Activated CD8-positive, alpha-beta memory T cell treated with anti-CD3 and anti-CD28 coated beads for 4 hours (primary cell): ENCODE results near the gene DEGS2.

Source experiments
- DNase-seq, 2 donors: peaks; one replicate each; pipeline ENCODE4 v3.0.0-alpha.2; 2020; ENCODE audit warnings: low read depth in 2 of 2

The DEGS2 gene

DNA sequence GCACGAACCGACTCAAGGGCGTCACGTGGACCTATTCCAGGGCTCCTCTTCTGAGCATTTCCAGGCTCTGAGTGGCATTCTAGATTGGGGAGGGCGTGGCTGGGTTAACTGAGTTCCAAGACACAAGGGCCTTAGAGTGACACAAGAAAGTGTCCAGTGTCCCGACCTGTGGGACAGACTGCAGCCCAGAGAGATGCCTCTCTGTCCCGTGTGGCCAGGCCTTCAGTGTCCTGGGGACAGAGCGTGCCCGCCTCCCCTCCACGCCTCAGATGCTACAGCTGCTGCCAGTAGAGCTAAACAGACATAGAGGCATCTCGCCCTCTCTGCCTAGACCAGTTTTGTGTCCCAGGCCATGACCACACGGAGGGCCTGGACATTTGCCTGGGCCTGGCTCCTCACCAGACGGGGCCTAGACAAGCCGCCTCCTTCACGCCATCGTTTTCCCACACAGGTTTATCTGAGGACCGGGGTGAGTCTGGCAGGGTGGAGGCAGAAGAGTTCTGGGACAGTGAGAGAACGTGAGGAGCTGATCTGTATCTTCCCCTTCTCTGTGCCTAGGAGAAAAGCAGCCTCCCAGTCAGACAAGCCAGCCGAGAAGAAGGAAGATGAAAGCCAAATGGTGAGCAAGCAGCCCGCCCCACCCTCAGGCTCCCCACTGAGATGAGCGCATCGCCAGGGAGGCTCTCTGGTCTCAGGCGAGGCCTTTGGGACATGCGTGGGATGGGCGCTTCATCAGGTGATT, 27.1 kb downstream of the DEGS2 start:
- no peak for DNase-seq

DNA sequence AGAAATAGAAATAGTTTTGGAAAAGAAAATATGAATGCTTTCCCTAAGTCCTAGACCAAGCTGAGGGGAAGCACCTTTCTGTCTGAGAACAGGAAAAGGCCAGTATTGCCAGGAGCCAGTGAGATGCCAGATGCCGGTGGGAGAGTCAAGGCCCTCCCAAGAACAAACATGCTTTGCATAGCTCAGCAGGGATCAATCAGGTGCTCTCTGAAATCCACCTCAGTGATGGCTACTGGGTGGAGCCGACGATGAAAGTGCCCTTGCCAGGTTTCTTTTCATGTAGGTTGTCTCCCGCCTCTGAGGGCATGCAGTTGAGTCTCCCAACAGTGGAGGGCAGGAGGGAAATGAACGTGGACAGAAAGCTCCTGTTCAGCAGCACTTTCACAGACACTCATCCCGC, 28.3 kb downstream of the DEGS2 start:
- no peak for DNase-seq

DNA sequence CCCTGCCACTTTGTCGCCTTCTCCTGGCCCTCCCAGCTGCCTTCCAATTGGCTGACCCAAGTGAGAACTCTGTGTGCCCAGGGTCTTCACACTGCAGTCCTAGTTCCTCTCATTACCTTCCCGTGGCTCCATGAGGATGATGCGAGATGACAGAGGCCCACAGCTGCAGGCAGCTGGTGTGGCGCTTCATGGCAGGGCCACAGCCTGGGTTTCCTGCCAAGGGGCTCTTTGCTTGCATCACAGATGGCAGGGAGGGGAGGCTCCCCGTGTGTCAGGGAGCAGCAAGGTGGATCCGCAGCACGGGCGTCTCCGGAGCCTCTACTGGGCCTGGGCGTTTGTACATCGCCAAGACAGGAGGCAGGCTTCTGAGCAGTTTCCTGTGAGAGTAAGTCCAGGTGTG, 28.9 kb downstream of the DEGS2 start:
- no peak for DNase-seq

DNA sequence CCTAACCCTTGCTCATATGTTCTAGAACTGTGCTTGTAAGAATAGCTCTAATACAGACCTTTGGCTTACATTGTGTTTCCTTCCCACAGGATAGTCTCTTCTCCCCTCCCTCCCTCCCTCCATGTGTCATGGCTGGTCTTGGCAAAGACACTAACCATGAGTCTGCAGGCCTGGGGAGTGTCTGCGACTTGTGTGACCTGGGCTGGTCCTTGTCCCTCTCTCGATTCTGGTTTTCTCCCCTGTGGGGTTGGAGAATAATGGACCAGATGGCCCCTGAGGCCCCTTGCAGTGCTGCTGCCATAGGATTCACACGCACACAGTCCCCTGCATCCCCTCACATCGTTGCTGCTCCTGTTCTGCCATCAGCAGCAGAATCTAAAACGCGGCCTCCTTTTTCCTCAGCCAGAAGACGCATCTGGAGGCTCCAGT, 30.3 kb downstream of the DEGS2 start:
- DNase-seq = no peak

DNA sequence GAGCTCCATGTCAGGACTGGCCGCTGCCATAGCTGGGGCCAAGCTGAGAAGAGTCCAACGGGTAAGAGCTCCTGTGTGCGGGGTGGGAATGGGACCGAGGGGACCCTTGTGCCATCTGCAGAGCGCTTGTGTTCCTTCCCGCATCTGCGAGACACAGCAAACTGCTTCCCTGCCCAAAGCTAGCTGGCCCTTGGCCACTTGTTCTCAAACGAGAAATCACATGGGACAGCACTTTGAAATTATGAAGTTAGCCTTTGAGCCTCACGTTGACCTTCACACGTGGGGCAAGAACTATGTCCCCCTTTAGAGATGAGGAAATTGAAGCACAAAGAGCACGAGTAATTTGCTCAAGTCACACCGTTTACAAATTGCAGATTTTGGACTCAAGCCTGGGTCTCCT, 30.8 kb downstream of the DEGS2 start:
- no peak for DNase-seq

DNA sequence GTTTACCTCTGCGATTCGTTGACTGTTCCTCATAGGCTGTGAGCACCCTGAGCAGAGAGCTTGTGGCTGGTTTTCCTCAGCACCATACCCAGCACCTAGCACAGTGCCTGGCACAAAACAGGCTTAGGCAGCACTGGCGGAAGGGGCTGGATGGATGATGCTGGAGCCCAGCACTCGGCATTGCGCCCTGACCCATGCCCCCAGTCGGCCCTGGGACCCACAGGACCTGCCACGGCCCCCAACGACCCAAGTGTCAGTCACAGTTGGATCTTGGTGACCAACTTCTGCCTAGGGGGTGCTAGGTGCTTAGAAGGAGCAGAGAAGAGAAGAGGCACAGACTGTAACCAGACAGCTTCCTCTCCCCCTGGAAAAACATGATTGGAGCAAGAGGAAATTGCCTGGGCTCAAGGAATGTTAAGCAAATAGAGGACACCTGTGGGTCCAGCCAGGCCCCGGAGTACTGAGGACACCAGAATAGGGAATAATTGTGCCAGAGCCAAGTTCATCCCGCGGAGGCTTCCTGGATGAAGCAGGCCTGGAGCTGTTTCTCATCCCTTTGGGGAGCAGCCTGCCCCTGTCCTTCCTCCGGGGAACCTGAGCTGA, 31.5 kb downstream of the DEGS2 start:
- DNase-seq = no peak

DNA sequence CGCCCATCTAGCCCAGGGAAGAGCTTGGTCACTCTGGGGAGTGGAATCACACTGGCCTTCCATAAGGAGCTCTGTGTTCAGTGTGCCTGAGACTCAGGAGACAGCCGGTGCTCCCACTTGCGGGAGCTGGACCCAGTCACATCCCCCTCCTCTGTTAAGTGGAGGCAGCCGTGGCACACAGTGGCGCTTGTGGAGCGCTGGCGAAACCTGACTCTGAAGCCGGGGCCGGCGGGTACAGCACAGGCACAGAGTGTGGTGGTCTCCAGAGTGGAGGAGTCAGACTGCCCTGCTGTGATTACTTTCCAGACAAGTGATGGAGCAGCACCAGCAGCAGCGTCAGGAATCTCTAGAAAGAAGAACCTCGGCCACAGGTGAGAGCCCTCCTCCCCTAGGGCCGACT, 33.0 kb downstream of the DEGS2 start:
- no peak for DNase-seq

DNA sequence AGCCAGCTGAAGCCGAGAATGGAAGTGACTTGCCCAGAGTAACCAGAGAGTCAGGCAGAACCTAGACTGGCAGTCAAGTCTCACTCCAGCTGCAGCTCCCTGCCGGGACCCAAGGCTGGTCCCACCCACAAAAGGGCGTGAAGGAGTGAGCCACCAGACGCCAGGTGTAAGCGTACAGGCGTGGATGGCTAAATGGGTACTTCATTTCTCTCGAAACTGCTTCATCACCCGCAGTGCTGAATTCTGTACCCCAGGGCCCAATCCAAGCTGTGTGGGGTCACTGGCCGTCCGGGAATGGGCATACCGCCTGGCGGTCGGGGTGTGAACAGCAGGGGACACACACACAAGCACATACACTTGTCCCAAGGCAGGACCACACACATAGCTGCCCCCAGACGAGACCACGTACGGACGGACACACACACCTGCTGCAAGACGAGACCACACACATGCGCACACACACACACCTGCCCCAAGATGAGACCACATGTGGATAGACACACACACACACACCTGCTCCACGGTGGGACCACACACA, 34.8 kb downstream of the DEGS2 start:
- DNase-seq = no peak

DNA sequence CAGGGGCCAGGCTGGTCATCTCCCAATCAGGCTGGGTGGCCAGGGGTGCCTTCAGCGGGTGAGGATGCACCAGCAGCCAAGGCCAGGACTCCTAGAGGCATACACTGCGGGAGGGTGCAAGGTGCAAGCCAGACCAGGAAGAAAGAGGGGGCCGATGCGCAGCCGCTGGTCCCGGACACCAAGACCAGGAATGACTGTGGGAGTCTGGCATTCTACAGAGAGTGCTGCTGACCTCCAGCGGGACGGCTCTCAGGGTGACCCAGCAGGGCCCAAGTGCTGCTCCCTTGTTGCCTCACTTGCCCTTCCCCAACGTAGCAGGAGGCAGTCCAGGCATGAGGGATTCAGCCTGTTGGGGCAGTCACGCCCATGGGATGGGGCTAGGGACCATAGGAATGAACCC, 35.8 kb downstream of the DEGS2 start:
- no peak for DNase-seq

DNA sequence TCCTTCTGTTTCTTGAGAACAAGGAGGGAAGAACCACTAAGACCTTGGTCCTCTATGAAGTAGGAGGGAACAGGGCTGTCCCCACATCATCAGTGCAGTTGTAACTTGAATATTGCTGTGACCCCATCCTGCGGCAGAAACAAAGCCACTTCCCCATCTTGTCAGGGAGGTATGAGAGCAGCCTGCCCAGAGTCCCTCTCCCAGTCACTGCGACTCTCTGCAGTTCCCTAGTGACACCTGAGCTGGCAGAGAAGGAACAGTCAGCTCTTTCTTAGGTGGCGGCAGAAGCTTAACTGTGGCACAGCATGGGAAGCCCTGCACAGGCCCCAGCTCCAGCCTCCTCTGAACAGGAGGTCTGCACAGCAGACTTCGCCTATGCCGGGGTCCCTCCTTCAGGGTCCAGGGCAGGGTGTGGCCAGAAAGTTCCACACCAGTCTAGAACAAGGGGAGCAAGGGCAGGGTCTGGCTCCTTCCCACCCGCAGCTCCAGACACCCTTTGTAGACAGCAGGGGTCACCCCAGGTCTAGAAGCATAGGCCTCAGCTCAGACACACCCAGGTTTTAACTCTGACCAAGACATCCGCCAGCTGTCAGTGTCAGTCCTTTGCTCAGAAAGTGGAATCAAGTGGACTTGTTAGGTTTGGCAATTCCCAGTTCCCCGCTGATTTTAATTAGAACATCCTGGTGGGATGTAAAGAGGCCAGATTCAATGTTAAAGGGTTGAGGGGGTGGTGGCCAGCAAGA, 36.8 kb downstream of the DEGS2 start:
- no peak for DNase-seq

DNA sequence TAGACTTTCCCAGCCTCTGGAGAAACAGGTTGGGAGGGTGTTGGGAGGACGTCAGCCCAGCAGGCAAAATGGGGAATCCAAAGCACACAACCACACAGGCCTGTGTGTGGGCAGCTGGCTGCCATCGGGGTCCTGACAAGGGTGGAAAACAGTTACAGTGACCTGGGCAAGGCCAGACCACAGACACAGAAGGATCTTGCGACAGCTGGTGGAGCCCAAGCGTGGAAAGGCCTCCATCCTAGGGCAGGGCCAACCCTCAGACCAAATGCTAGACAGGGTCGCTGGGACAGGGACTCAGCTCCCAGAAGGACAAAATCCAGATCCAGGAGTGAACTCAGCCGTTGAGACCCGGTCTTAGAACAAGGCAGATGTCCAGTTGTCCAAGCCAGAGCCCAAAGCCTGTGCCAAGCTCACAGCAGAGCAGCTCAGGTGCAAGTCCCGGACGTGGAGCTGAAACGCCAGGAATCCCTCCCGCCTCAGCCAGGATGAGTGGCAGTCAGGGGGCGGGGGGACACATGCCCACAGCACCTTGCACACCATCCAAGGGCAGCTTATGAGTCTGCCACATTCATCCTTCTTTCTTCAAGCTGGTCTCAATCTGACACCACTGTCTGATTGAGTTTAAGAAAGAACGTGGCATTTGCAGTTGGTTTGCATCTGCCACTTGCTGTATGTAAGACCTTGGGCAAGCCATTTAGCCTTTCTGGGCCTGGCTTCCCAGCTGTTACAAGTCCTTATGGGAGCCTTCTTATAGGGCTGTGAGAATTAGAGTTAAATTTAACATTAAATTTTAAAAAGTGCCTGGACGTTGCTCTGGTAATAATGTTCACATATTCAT, 37.6 kb downstream of the DEGS2 start:
- no peak for DNase-seq

DNA sequence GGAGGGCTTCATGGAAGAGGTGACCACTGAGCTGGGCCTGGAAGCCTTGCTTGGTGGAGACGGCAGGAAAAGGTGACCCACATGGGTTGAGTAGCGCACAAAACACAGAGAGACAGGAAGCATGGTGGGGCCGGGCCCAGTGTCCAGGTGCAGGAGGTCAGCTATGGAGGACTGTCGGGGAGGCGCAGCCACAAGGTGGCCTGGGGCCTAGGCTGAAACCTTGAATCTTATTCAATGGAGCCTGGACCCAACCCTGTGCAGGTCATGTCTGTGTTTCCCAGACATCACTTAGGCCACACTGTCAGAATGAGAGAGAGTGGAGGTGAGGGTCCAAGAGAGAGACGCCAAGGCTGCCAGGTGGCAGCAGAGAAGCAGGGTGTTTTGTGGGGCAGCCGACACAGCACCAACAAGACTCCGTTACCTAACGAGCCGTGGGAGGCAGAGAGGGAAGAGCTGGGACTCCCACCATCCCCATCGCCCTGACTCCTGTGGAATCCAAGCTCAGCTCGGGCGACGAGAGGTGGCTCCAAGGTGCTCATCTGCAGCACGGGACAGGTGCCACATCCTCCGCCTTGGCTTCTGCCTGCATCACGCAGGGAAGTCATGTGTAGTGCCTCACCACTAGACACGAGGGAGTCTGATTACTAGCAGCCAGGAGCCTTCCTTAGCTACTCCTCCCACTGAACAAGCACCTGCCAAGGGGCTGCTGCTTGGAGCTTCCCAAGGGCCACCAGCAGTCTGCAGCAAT, 38.7 kb downstream of the DEGS2 start:
- DNase-seq = no peak

DNA sequence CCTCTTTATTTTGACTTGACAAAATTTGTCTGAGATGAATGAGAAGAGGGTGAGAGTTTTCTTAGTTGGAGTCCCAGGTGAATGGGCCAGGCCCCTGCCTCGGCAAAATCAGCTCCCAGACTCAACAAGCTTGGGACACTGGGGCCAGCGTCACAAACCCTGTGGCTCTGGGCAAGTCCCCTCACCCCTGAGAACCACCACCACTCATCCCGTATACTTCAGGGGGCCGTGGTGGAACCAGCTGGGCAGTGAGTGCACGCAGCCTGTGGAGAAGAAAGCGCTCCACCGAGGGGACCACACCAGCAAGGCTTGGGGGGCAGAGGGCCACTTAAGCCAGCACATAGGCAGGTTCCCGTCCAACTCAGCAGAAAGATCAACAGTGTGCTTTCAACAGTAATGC, 40.2 kb downstream of the DEGS2 start:
- DNase-seq = no peak

DNA sequence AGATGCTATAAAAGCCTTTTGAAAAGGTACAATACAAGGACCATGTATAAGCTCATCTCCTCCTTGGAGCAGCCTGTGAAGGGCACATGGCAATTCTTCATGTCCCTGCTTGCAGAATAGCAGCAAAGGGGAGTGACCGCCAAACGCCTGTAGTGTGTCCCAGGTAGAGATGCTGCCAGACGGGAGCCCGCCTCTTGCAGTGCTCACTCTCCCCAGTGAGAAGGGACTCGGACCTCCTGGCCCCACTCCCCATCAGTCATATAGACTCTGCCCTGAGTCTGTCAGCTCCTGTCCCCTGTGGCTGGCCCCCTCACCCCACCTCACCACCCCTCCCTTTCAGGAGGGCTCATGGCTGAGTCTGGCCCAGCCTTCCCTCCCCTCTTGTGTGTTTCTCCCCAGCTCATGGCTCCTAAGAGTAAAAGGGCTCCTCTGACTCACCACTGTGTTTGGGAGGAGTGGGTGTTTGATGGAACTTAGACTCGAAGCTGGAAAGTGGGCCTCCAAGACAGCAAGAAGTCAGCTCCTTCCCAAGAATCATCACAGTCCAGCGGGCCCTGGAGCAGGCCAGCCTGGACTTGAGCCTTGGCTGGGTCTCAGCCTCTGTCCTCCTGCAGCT, 40.9 kb downstream of the DEGS2 start:
- DNase-seq = no peak

DNA sequence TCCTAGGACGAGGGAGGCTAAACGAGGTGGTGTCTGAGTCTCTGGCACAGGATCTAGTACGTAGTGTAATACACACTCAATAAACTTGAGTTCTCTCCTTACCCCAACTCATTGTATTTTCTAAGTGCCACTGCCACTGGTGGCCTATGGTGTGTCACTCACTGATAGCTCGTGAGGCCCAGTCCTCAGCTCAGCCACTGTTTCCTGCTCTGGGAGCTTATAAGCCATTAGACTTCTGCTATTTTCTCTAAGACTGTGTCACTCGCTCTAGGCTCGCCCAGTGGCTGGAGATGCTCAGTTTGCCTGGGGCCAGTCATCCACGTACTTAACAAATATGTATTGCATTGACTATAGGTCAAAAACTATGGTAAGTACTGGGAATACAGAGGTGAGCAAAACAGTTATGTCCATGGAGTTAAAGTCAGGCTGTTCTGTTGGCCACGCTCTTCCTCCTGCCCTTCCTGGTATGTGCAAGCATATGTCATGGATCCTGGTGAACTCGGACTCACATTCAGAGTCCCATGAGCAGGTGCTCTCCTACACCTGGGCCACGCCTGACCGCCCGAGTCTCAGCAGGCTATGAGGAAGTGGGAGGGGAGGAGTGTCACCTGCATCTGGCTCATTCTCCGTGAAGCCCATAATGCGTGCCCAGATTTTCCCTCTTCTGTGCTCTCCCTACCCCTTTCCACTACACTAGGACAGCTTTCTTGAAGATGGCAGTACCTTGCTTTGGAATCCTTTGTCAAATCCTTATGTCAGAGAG, 41.6 kb downstream of the DEGS2 start:
- DNase-seq = no peak

DNA sequence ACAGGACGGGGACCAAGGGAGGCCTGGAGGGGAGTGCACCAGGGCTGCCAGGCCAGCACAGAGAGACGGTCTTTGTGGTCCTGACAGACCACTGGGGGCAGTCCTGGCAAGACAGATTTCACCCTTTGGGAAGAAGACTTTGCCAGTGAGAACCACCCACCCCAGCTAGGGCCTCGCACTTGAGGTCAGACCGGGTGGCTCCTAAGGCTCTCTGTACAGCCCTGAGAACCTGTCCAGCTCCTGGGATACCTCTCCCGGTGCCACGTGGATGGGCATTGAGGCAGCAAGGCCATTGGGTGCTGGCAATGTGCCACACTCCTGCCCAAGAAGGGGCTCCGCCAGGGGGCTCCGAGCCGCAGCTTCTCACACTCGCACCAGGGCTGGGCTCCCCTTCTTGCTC, 42.4 kb downstream of the DEGS2 start:
- no peak for DNase-seq

DNA sequence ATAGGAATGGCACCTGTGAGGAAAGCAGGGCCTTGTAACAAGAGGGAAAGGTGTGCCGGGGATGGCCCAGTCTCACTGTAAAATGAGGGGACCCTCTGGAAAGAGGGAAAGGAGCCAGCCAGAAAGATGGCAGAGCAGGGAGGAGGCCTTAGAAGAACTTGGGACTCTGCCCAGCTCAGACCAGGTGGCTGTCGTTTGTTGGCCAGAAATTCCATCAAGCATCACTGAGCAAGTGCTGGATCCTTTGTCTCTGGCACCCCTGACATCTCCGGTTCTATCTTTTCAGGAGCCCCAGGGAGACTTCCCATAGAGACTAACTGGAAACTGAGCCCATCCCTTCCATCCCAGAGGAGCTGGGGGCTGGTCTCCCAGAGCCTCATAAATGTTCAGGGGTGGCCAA, 43.3 kb downstream of the DEGS2 start:
- no peak for DNase-seq

DNA sequence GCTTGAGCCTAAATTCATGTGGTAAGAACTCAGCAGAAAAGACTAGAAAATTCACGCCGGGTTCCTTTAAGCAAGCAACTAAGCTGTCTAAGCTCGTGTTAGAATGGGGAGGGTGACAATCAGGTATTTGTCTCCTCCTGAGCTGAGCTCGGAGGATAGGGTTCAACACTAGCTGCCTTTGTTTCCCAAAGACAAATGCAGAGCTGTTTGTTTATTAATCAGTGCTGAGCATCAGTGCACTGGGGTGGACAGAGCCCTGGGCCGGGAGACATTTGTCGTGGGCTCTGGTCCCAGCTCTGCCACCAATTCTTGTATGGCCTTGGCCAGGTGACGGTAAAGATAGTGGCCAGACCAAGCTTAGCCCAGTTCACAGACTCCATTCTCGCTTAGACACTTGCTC, 43.7 kb downstream of the DEGS2 start:
- DNase-seq = no peak

DNA sequence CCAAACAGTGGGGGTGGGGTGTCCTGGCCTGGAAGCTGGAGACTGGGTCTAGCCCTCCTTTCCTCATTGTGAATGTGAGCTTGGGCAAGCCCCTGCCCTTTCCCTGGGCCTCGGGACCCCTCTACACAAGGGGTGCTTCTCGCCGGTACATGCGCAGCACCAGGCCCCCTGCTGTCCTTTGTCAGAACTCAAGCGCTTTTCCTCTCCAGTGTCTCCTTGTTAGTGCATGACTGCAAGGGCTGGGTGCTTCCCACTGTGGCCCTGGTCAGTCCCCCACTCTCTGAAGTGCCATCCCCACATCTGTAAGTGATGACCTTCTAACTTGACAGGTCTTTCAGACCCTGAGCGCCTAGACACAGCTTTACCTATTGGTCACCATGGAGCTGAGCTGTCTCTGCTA, 44.2 kb downstream of the DEGS2 start:
- no peak for DNase-seq
